ENCODE results near the gene FBXL2.

The FBXL2 gene

DNA sequence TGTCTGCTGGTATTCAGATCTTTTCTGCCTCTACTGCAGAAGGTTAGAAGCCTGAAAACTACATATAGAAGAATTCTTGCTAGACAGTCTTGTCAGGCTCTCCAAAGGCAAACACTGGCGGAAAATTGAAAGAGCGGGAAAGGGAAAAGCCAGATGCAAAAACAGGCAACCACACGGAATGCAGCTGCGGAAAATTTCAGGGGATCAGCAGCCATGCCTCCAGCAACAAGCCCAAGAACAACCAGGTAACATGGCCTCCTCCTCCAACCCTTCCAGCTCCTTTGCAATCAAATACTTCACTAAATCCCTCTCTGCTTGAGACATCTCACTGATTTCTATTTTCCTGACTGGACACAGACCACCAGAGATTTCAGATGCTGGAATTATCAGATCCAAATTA is 153.3 kb downstream of the FBXL2 start:
- DNase-seq, result no peak

DNA sequence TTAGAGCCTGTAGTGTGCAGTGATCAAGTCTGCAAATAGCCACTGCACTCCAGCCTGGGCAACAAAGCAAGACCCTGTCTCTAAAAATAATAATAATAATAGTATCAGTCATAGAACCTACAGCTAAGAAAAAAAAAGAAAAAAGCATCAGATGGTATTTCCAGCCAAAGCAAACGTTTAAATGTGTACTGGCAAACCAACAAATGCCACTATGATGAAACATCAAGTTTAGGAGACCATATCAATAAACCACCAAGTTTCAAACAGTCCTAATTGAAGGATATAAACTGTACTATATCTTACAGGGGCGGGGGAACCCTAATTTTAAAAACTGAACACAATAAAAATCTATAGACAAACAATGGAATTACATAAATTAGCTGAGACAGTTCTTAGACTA is 156.6 kb downstream of the FBXL2 start:
- DNase-seq, result no peak
